ENCODE data around the gene UTP3. TPM values are rescaled to one million over a fixed set of nuclear protein-coding genes. Genes with fewer than 3 reads are reported as not detected.
A peak's percentile ranks its signal among the peaks of the same experiment; 100 is the strongest.
"Not testable (repeated sequence)": the region's sequence is repeated elsewhere in the genome, so short reads cannot be mapped to it uniquely, and the experiment has no call there.

Gene UTP3
- total RNA-seq, 8 experiments from 2014 or later, result 16.0 to 47.3 (median 27.0) TPM

- 78 to 100% (median 89%) methylated on average over 3 to 5 of the region's 8 CpGs; no CpG with 5 or more reads in 4 of the 10 experiments for WGBS, 10 experiments
- peaks cover 3 to 15% of the 10 kb centered on the region in 2 donors for H3K4me1 ChIP-seq (replicated peaks in 1 of 2)
- H3K27ac ChIP-seq; H3K4me3 ChIP-seq; in situ Hi-C loops (cut with MboI; ENCODE audit: low pct_unique_long_range_greater_than_20kb in 2 of 9, low sequenced_read_pairs in 9 of 9, unreplicated experiment in 9 of 9); ATAC-seq (replicated peaks in 6 of 8): not testable (repeated sequence)
Measured at GRCh38 chr4:70698435-70698834, 10.1 kb downstream of the UTP3 start.

- no peak for ATAC-seq (replicated peaks in 6 of 8)
- 67 to 100% (median 85%) methylated on average over 1 to 4 of the region's 5 CpGs; no CpG with 5 or more reads in 5 of the 10 experiments for WGBS, 10 experiments
- Histone ChIP-seq H3K27ac (no peak overlapping the region), H3K4me3 (no peak overlapping the region), H3K4me1 (replicated peaks in 1 of 2) (peaks cover 3 to 17% of the 10 kb centered on the region in 2 donors)
- in situ Hi-C loops (cut with MboI; ENCODE audit: low pct_unique_long_range_greater_than_20kb in 2 of 9, low sequenced_read_pairs in 9 of 9, unreplicated experiment in 9 of 9), result no loop called here
Measured at GRCh38 chr4:70700712-70701111, 12.4 kb downstream of the UTP3 start.

- Histone ChIP-seq H3K27ac (no peak overlapping the region), H3K4me3 (no peak overlapping the region), H3K4me1 (replicated peaks in 1 of 2) (peaks cover 3 to 17% of the 10 kb centered on the region in 2 donors)
- 22 to 100% (median 85%) methylated on average over 1 of the region's 1 CpG; no CpG with 5 or more reads in 2 of the 10 experiments for WGBS, 10 experiments
- in situ Hi-C loops (cut with MboI; ENCODE audit: low pct_unique_long_range_greater_than_20kb in 2 of 9, low sequenced_read_pairs in 9 of 9, unreplicated experiment in 9 of 9), result no loop called here
- ATAC-seq (replicated peaks in 6 of 8), result no peak
Measured at GRCh38 chr4:70701271-70701670, 12.9 kb downstream of the UTP3 start.

GRCh38 chr4:70702592-70702991 lies 14.3 kb downstream of the UTP3 start:
- in situ Hi-C loops (cut with MboI; ENCODE audit: low pct_unique_long_range_greater_than_20kb in 2 of 9, low sequenced_read_pairs in 9 of 9, unreplicated experiment in 9 of 9); H3K27ac ChIP-seq; H3K4me3 ChIP-seq; ATAC-seq (replicated peaks in 6 of 8): not testable (repeated sequence)
- peaks cover 6 to 23% of the 10 kb centered on the region in 2 donors for H3K4me1 ChIP-seq (replicated peaks in 1 of 2)
- WGBS, 10 experiments, result 40 to 65% (median 62%) methylated on average over 1 to 2 of the region's 2 CpGs; no CpG with 5 or more reads in 7 of the 10 experiments

GRCh38 chr4:70703619-70704214 lies 15.4 kb downstream of the UTP3 start:
- in situ Hi-C loops (cut with MboI; ENCODE audit: low pct_unique_long_range_greater_than_20kb in 2 of 9, low sequenced_read_pairs in 9 of 9, unreplicated experiment in 9 of 9), result no loop called here
- peaks cover 8 to 23% of the 10 kb centered on the region in 2 donors for H3K4me1 ChIP-seq (replicated peaks in 1 of 2)
- H3K27ac ChIP-seq, result peak overlapping the region; percentile 90 to 92
- 0 to 20% (median 6%) methylated on average over 2 to 11 of the region's 11 CpGs for WGBS, 10 experiments
- no peak for ATAC-seq (replicated peaks in 6 of 8)
- peak overlapping the region; percentile 52 to 86 (median 69) for H3K4me3 ChIP-seq

GRCh38 chr4:70704215-70704930 lies 16.0 kb downstream of the UTP3 start:
- in situ Hi-C loops (cut with MboI; ENCODE audit: low pct_unique_long_range_greater_than_20kb in 2 of 9, low sequenced_read_pairs in 9 of 9, unreplicated experiment in 9 of 9), result no loop called here
- Histone ChIP-seq H3K4me3 (peak overlapping the region; percentile 52 to 86 (median 69)), H3K4me1 (replicated peaks in 1 of 2) (peaks cover 13 to 23% of the 10 kb centered on the region in 2 donors), H3K27ac (peak overlapping the region; percentile 90 to 92)
- 0 to 25% (median 2%) methylated on average over 2 to 14 of the region's 58 CpGs; no CpG with 5 or more reads in 2 of the 10 experiments for WGBS, 10 experiments
- peak; percentile 58 to 82 (median 76) for ATAC-seq (replicated peaks in 6 of 8)

GRCh38 chr4:70704931-70705182 lies 16.5 kb downstream of the UTP3 start:
- ATAC-seq (replicated peaks in 6 of 8), result peak in 2 of 8 experiments; percentile 28 to 30
- Histone ChIP-seq H3K4me1 (replicated peaks in 1 of 2) (peaks cover 17 to 23% of the 10 kb centered on the region in 2 donors), H3K4me3 (peak overlapping the region; percentile 52 to 86 (median 69)), H3K27ac (peak overlapping the region; percentile 90 to 92)
- in situ Hi-C loops (cut with MboI; ENCODE audit: low pct_unique_long_range_greater_than_20kb in 2 of 9, low sequenced_read_pairs in 9 of 9, unreplicated experiment in 9 of 9), result no loop called here
- no CpG with 5 or more reads among the region's 39 CpGs for WGBS, 10 experiments

- peak; percentile 47 to 73 (median 67) for ATAC-seq (replicated peaks in 6 of 8)
- Histone ChIP-seq H3K4me3 (peak overlapping the region; percentile 52 to 86 (median 69)), H3K4me1 (replicated peaks in 1 of 2) (peaks cover 17 to 23% of the 10 kb centered on the region in 2 donors), H3K27ac (peak overlapping the region; percentile 90 to 92)
- in situ Hi-C loops (cut with MboI; ENCODE audit: low pct_unique_long_range_greater_than_20kb in 2 of 9, low sequenced_read_pairs in 9 of 9, unreplicated experiment in 9 of 9), result no loop called here
- 0 to 8% (median 2%) methylated on average over 2 to 18 of the region's 86 CpGs; no CpG with 5 or more reads in 2 of the 10 experiments for WGBS, 10 experiments
Measured at GRCh38 chr4:70705183-70706043, 17.1 kb downstream of the UTP3 start.

- ATAC-seq (replicated peaks in 6 of 8), result no peak
- peaks cover 17 to 23% of the 10 kb centered on the region in 2 donors for H3K4me1 ChIP-seq (replicated peaks in 1 of 2)
- peak overlapping the region; percentile 52 to 86 (median 69) for H3K4me3 ChIP-seq
- H3K27ac ChIP-seq, result peak overlapping the region in 1 of 2 donors; percentile 90
- WGBS, 10 experiments, result 0 to 13% (median 2%) methylated on average over 1 to 7 of the region's 7 CpGs
- in situ Hi-C loops (cut with MboI; ENCODE audit: low pct_unique_long_range_greater_than_20kb in 2 of 9, low sequenced_read_pairs in 9 of 9, unreplicated experiment in 9 of 9), result no loop called here
Measured at GRCh38 chr4:70706044-70706461, 17.7 kb downstream of the UTP3 start.

- Histone ChIP-seq H3K27ac (no peak overlapping the region), H3K4me1 (replicated peaks in 1 of 2) (peaks cover 17 to 23% of the 10 kb centered on the region in 2 donors), H3K4me3 (peak overlapping the region; percentile 52 to 86 (median 69))
- in situ Hi-C loops (cut with MboI; ENCODE audit: low pct_unique_long_range_greater_than_20kb in 2 of 9, low sequenced_read_pairs in 9 of 9, unreplicated experiment in 9 of 9), result no loop called here
- no peak for ATAC-seq (replicated peaks in 6 of 8)
- 60 to 100% (median 80%) methylated on average over 1 of the region's 1 CpG; no CpG with 5 or more reads in 3 of the 10 experiments for WGBS, 10 experiments
Measured at GRCh38 chr4:70706516-70706915, 18.2 kb downstream of the UTP3 start.

GRCh38 chr4:70709611-70710205 lies 21.4 kb downstream of the UTP3 start:
- ATAC-seq (replicated peaks in 6 of 8), result peak in 2 of 8 experiments; percentile 13 to 60
- Histone ChIP-seq H3K4me3 (peak overlapping the region in 2 of 5 donors; percentile 14 to 18), H3K4me1 (replicated peaks in 1 of 2) (peaks cover 11 to 14% of the 10 kb centered on the region in 2 donors), H3K27ac (peak overlapping the region; percentile 8 to 54)
- 0 to 100% (median 54%) methylated on average over 1 to 6 of the region's 7 CpGs for WGBS, 10 experiments
- in situ Hi-C loops (cut with MboI; ENCODE audit: low pct_unique_long_range_greater_than_20kb in 2 of 9, low sequenced_read_pairs in 9 of 9, unreplicated experiment in 9 of 9), result no loop called here

GRCh38 chr4:70711599-70711998 lies 23.3 kb downstream of the UTP3 start:
- Histone ChIP-seq H3K4me3 (no peak overlapping the region), H3K27ac (no peak overlapping the region), H3K4me1 (replicated peaks in 1 of 2) (peaks cover 7 to 11% of the 10 kb centered on the region in 2 donors)
- no peak for ATAC-seq (replicated peaks in 6 of 8)
- WGBS, 10 experiments, result 78 to 100% (median 93%) methylated on average over 1 to 3 of the region's 3 CpGs; no CpG with 5 or more reads in 2 of the 10 experiments
- in situ Hi-C loops (cut with MboI; ENCODE audit: low pct_unique_long_range_greater_than_20kb in 2 of 9, low sequenced_read_pairs in 9 of 9, unreplicated experiment in 9 of 9), result no loop called here
